Mammary epithelial cell (primary cell): ENCODE results near the gene C16orf90.

ENCODE experiments used
- EZH2 ChIP-seq: IDR thresholded peaks from 2 replicates; pipeline ENCODE4 v1.6.1; 2012; ENCODE audit warnings: low read length, inconsistent platforms, borderline replicate concordance
- TF ChIP-seq, protein P1 (sequence below), 2 donors: IDR thresholded peaks in 1 of 2; conservative IDR thresholded peaks in 1 of 2; 2 replicates each; pipeline ENCODE4 v1.5.1; 2011 to 2012; ENCODE audit warnings: inconsistent platforms in 2 of 2, low read length in 2 of 2, mild to moderate bottlenecking in 2 of 2, control low read depth in 1 of 2, low read depth in 1 of 2; ENCODE audit not compliant: insufficient read depth in 1 of 2; ENCODE audit errors: extremely low read depth in 1 of 2

DNA sequence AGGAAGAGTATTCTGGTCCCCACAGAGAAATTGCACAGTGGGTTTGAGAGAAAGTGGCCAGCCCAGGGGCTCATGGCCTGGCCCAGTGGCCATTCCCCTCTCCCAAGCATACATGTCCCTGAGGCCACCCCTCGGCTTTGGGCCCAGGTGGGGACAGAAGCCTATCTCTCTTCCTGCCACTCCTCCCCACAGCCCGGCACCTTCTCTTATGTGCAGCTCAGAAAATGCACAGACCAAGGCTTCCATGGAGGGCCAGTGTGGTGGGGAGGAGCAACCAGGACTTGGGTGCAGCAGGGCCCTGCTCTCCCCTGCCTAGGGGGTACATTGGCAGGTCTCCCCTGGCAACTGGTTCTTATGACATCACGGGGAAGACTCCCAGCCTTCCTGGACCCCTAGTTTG lies at the start of gene C16orf90:
- TF ChIP-seq, protein P1, sequence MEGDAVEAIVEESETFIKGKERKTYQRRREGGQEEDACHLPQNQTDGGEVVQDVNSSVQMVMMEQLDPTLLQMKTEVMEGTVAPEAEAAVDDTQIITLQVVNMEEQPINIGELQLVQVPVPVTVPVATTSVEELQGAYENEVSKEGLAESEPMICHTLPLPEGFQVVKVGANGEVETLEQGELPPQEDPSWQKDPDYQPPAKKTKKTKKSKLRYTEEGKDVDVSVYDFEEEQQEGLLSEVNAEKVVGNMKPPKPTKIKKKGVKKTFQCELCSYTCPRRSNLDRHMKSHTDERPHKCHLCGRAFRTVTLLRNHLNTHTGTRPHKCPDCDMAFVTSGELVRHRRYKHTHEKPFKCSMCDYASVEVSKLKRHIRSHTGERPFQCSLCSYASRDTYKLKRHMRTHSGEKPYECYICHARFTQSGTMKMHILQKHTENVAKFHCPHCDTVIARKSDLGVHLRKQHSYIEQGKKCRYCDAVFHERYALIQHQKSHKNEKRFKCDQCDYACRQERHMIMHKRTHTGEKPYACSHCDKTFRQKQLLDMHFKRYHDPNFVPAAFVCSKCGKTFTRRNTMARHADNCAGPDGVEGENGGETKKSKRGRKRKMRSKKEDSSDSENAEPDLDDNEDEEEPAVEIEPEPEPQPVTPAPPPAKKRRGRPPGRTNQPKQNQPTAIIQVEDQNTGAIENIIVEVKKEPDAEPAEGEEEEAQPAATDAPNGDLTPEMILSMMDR (conservative IDR thresholded peaks at IDR 0.05 in 1 of 2, IDR thresholded peaks at IDR 0.05 in 1 of 2; ENCODE audit: extremely low read depth in 1 of 2, insufficient read depth in 1 of 2, low read depth in 1 of 2, low read length in 2 of 2), result no peak
- no peak for TF ChIP-seq EZH2
